Upper lobe of left lung (tissue), 4 donors: ENCODE results near the gene RBMS1.

Experiments
- POLR2A ChIP-seq, 4 donors: fragments of 450-650 bp; IDR thresholded peaks; one replicate each; pipeline ENCODE4 v1.5.1; 2016 to 2017; ENCODE audit warnings: antibody characterized with exemption in 4 of 4, mild to moderate bottlenecking in 2 of 4
- POLR2AphosphoS5 ChIP-seq, 2 donors: sonication (generic); formaldehyde crosslinking; IDR thresholded peaks; one replicate each; pipeline ENCODE4 v1.5.1; 2017; ENCODE audit warnings: antibody characterized with exemption in 2 of 2
- TF ChIP-seq, protein P1 (sequence below), 6 experiments: fragments of 450-650 bp in 4 of 6; fragments of 200-600 bp in 2 of 6; sonication (generic) in 2 of 6; IDR thresholded peaks; one replicate each; pipeline ENCODE4 v1.5.1; 2016 to 2019; ENCODE audit warnings: antibody characterized with exemption in 6 of 6

DNA sequence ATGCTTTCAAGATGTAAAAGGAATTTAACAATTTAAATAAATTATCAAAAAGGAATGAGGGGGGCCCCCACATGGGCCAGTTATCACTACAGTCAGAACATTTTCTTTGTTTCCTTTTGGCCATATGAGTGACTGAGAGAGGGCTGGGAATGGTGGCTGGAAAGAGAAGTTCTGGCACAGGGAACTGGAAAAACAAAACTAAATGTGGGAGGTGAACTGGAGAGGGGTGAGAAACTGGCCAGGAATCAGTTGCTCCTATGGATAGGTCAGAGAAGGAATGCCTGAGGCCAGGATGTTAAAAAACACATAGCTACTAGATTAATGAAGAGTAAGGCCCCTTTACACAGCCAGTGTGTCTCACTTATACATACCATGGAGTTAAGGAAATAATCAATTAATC, 121.0 kb downstream of the RBMS1 start:
- TF ChIP-seq POLR2A (IDR thresholded peaks at IDR 0.05) = no peak
- TF ChIP-seq POLR2AphosphoS5 (IDR thresholded peaks at IDR 0.05) = no peak
- TF ChIP-seq, protein P1, sequence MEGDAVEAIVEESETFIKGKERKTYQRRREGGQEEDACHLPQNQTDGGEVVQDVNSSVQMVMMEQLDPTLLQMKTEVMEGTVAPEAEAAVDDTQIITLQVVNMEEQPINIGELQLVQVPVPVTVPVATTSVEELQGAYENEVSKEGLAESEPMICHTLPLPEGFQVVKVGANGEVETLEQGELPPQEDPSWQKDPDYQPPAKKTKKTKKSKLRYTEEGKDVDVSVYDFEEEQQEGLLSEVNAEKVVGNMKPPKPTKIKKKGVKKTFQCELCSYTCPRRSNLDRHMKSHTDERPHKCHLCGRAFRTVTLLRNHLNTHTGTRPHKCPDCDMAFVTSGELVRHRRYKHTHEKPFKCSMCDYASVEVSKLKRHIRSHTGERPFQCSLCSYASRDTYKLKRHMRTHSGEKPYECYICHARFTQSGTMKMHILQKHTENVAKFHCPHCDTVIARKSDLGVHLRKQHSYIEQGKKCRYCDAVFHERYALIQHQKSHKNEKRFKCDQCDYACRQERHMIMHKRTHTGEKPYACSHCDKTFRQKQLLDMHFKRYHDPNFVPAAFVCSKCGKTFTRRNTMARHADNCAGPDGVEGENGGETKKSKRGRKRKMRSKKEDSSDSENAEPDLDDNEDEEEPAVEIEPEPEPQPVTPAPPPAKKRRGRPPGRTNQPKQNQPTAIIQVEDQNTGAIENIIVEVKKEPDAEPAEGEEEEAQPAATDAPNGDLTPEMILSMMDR (IDR thresholded peaks at IDR 0.05) = no peak
